Hippocampal formation (tissue), 2 donors: Measurements from ENCODE around the gene DAB1.
"Not testable (repeated sequence)": the region's sequence is repeated elsewhere in the genome, so short reads cannot be mapped to it uniquely, and the experiment has no call there.

Experiments used
- DNase-seq, 2 donors: peaks; one replicate each; lab custom pipeline; 2025; lab: John Stamatoyannopoulos, UW

DAB1 gene

GRCh38 chr1:57118948-57119603 is 304.8 kb downstream of the DAB1 start:
- DNase-seq, result no peak

- DNase-seq, result no peak
Measured at GRCh38 chr1:57117753-57118152, 306.1 kb downstream of the DAB1 start.

GRCh38 chr1:57116871-57117270 is 307.0 kb downstream of the DAB1 start:
- DNase-seq, result no peak

DNA sequence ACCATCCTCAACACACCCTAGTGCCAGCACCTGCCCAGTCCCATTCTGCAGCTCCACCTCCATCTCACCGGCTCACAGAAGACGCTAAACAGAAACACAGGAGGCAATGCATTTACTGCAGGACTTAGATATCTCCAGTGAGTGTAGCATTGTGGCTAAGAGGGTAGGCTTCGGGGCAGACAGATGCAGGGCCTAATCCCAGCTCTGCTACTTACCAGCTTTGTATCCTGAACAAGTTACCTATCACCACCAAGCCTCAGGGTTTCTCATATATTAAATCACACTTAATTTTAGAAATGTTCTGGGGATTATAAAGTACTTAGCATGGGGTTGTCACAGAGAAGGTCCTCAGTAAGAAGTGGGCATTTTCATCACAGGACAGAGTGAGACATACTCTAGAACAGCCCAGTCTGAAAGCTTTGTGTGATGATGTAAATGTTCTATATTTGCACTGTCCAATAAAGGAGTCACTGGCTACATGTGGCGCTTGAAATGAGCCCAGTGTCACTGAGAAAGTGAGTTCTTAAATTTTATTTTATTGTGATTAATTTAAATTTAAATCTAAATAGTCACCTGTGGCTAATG is 308.7 kb downstream of the DAB1 start:
- no peak for DNase-seq

GRCh38 chr1:57112148-57112547 is 311.7 kb downstream of the DAB1 start:
- DNase-seq, result no peak

GRCh38 chr1:57111175-57111574 is 312.7 kb downstream of the DAB1 start:
- no peak for DNase-seq

DNA sequence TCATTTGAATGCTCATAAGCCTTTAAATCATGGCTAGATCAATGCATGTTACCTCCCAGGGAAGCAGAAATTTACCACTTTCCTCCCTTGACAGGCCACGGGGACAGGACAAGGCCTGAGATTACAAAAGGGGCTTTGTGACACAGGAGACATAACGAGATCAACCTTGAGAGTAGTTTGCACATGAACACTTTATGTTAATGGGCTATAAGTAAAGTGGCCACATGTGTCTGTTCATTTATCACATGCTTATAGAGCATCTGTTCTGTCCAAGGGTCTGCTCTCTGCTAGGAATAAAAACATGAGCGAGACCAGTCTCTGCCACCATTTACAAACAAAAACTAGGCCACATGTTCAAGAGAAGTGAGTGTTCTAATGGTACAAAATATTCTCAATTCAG is 314.0 kb downstream of the DAB1 start:
- DNase-seq, result no peak

- no peak for DNase-seq
Measured at GRCh38 chr1:57109247-57109646, 314.6 kb downstream of the DAB1 start.

GRCh38 chr1:57106296-57106695 is 317.6 kb downstream of the DAB1 start:
- no peak for DNase-seq

DNA sequence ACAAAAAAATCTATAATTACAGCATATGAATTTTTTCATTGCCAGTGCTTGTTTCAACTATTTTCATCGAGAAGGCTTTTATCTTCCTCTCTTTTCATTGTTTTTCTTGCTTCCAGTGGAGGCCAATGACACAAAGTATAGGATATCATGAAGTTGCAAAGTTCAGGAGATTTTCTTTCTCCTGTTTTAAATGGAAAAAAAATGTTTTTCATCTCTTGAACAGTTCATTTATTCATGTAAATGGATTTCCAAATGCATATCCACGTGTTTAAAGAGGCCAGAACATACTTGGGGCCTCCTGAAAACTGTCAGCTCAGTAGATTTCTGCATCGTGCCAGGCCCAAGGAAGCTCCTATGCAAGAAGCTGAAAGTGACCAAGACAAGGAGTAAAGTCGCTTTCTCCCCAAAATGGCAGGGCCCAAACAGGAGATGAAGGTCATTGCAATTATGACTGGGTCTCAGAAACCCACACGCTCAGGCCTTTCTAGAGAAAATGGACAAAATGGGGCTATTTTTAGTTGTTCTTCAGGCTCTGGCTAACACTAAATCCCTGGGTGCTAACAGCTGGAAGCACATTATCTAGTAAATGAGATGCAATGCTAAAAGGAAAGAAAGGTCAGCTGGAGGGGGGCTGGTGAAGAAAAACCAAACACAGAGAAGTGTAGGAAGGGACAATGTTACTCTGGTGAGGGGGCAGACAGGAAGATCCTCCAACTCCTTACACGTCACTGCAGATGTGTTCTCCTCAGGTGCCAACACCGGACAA is 321.1 kb downstream of the DAB1 start:
- no peak for DNase-seq

DNA sequence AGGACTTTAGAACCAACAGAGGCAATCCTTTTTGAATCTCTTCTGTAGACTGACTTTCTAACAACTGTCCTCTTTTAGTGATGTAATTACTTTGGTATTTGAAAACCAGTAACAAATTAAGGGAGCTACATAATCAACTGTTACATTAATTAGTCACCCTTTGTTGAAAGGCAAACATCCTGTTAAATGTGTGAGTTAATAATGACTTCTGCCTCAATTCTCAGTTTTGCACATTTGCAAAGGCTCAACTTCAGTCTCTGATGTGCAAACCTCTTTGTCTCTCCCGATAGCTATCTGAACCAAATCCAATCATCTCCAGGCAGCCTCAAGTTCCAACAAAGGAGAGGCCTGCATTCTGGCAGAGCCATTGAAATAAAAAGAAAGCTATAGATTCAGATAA is 322.7 kb downstream of the DAB1 start:
- DNase-seq, result no peak

DNA sequence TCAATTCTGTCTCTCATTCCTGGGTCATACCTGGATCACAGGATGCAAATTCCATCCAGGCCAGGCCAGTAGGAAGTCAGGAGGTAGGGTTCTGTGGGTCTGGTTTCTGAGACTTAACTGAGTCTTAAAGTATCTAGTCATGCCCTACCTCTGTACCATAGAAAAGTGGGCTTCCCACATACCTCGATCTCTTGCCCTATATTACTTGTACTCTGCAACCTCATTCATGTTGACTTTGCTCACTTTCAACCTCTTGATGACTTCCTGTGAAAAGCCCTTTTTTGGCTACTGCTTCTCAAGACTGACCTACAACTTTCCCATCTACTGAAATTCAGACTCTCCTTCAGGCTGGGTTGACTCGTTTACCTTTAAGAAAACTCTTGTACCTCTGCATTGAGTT is 329.1 kb downstream of the DAB1 start:
- DNase-seq, result no peak

DNA sequence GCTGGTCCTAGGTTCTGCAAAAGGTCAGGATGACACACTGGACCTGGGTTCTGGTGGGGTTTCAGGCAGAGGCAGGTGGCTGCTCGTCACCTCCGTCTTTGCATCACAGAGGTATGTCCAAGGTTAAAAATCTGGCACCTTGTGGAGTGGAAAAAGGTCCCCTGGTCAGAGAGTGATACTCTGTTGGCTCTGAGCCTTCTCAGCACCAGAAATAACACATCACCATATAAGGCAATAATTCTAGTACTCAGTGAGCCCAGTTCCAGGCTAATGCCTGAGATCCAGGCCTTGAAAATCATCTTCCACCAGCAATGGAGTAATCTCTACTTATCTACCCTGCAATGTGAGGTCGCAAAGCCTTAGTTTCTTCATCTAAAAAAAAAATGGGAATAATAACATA is 330.7 kb downstream of the DAB1 start:
- DNase-seq, result no peak

GRCh38 chr1:57091642-57092041 is 332.2 kb downstream of the DAB1 start:
- no peak for DNase-seq

- no peak for DNase-seq
Measured at GRCh38 chr1:57089855-57090254, 334.0 kb downstream of the DAB1 start.

DNA sequence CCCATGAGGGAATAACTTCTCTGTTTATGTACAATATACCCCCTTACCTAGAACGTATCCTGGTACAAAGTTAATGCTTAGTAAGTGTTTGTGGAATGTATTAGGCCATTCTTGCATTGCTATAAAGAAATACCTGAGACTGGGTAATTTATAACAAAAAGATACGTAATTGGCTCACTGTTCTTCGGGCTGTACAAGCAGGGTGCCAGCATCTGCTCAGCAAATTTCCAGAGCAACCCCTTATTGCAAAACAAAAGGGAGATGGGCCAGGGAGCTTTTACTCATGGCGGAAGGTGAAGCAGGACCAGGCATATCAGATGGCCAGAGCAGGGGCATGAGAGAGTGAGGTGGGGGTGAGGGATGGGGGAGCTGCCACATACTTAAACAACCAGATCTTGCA is 334.6 kb downstream of the DAB1 start:
- no peak for DNase-seq

- no peak for DNase-seq
Measured at GRCh38 chr1:57088653-57089052, 335.2 kb downstream of the DAB1 start.

DNA sequence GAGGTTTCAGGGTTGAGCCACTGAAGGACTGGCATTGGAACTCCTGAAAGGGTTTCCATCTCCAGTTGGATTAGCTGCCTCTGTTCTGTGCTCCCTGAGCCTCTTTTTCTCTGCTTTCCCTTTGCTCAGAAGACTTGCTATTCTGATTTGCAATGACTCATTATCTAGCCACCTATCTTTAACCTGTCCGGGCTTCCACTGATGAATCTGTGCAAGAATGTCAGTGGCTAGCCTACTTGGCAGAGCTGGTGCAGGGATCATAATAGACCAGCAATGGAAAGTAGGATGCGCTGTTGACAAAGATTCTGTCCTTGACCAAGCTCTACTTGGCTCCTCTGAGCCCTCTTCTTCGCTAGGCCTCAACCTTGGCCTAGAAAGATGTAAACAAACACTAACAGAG is 336.2 kb downstream of the DAB1 start:
- not testable (repeated sequence) for DNase-seq

DNA sequence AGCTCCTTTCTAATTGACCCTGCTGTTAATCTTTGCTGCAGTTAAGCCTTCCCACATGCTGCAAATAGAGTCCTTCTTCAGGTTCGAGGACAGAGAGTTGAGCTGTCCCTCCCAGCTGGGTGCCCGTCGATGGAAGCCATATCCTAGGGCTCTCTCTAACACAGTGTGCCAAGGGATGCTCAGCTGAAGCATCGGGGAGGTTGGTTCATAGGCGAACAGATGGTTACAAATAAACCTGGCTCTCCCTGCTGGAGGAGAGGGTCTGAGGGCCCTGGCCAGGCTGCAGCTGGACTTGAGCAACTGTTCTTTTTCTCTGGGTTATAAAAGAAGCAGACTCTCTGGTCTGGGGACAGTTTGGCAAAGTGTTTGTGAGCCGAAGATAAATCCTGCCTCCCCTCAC is 337.7 kb downstream of the DAB1 start:
- no peak for DNase-seq

DNA sequence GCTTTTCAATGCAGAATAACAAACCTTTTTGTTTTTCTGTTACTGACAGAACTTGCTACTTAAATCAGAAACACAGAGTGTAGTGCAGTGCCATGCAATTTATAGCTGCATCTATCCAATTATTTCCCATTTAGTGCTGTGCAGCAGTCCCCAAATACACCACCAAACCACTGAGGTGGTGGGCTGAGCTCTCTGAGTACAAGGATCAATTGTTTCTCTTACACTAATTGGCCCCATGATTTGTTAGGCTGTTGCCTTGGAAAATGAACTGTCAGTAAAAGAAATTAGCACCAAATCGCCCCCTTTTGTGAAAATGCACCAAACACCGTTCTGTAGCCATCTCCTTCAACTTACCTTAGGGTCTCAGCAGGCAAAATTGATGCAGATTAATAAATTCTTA is 339.2 kb downstream of the DAB1 start:
- DNase-seq, result no peak

GRCh38 chr1:57082711-57083439 is 341.0 kb downstream of the DAB1 start:
- DNase-seq, result no peak

DNA sequence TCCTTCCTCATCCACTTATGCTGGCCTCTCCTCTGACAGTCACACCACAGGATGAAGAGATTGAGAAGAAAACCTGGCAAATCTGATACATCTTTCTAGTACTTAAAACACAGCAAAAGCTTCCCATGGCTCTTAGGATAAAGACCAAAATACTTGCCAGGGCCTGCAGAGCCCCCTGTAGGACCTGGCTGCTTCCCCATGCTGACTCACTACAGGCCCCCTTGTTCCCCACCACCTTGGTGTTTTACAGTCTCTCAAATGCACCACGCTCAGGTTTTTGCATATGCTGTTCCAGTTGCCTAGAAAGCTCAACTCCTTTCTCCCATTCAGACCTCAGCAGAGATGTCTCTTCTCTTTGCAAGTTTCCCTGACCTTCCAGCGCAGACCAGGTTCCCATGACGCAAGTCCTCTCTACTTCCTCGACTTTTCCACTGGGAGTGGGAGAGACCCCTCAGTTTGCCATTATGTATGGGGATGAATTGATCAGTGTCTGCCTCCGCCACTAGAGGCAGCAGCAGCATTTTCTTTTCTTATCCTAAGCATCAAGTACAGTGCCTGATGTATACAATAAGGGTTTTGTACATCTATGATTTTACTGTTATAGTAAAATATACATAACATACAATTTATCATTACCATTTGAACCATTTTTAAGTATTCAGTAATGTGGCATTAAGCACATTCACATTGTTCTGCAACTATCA is 344.3 kb downstream of the DAB1 start:
- no peak for DNase-seq
